Central memory CD8-positive, alpha-beta T cell (primary cell): ENCODE results near the gene SCAPER.

Experiments used
- ATAC-seq: fragments of 150-1000 bp; cut with Tn5 transposase; replicated peaks from 2 replicates; pipeline ENCODE4 v1.10.0; 2022; ENCODE audit warnings: mild to moderate bottlenecking, moderate FRiP score, moderate number of reproducible peaks; ENCODE audit not compliant: poor library complexity, severe bottlenecking; ENCODE audit errors: extremely low read depth
- DNase-seq, 2 donors: peaks; one replicate each; pipeline ENCODE4 v3.0.0; 2021; ENCODE audit warnings: low spot score in 2 of 2
- H3K27ac Mint-ChIP-seq: one replicate; pipeline ENCODE4 v1.8.0; 2022; ENCODE audit warnings: low read depth, mild to moderate bottlenecking, moderate library complexity, mixed read lengths
- H3K27me3 Mint-ChIP-seq: one replicate; pipeline ENCODE4 v1.8.0; 2022; ENCODE audit warnings: mixed read lengths
- H3K36me3 Mint-ChIP-seq: one replicate; pipeline ENCODE4 v1.8.0; 2022; ENCODE audit warnings: mild to moderate bottlenecking, moderate library complexity, mixed read lengths; ENCODE audit not compliant: insufficient read depth
- H3K4me1 Mint-ChIP-seq: one replicate; pipeline ENCODE4 v1.8.0; 2022; ENCODE audit warnings: mixed read lengths
- H3K4me3 Mint-ChIP-seq: one replicate; pipeline ENCODE4 v1.8.0; 2022; ENCODE audit warnings: mild to moderate bottlenecking, moderate library complexity, mixed read lengths
- H3K9me3 Mint-ChIP-seq: one replicate; pipeline ENCODE4 v1.8.0; 2022; ENCODE audit warnings: mixed read lengths

The SCAPER gene

GRCh38 chr15:76625267-76625666 is 279.9 kb downstream of the SCAPER start:
- Mint-ChIP-seq H3K27ac (no peak overlapping the region), H3K4me1 (no peaks in the 10 kb centered on the region), H3K36me3 (no peaks in the 10 kb centered on the region), H3K27me3 (no peaks in the 10 kb centered on the region), H3K9me3 (no peaks in the 10 kb centered on the region), H3K4me3 (no peak overlapping the region)
- ATAC-seq (no peak), DNase-seq (no peak)

DNA sequence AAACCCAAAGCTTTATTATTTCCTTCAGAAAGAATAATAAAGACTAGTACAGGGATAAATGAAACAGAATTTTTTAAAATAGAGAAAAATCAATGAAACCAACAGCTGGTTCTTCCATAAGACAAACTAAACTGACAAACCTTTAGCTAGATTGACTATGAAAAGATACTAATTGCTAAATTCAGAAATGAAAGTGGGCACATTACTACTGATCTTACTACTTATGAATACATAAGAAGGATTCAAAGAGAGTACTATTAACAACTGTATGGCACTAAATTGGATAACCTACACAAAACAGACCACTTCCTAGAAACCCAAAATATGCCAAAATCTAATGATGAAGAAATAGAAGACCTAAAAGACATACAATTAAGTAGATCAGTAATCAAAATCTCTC is 290.4 kb downstream of the SCAPER start:
- Mint-ChIP-seq H3K4me1 (peaks cover 6% of the 10 kb centered on the region), H3K27me3 (no peaks in the 10 kb centered on the region), H3K27ac (peak overlapping the region; percentile 30), H3K9me3 (peaks cover 8% of the 10 kb centered on the region), H3K4me3 (no peak overlapping the region), H3K36me3 (peaks cover 6% of the 10 kb centered on the region)
- ATAC-seq = no peak
- no peak for DNase-seq

DNA sequence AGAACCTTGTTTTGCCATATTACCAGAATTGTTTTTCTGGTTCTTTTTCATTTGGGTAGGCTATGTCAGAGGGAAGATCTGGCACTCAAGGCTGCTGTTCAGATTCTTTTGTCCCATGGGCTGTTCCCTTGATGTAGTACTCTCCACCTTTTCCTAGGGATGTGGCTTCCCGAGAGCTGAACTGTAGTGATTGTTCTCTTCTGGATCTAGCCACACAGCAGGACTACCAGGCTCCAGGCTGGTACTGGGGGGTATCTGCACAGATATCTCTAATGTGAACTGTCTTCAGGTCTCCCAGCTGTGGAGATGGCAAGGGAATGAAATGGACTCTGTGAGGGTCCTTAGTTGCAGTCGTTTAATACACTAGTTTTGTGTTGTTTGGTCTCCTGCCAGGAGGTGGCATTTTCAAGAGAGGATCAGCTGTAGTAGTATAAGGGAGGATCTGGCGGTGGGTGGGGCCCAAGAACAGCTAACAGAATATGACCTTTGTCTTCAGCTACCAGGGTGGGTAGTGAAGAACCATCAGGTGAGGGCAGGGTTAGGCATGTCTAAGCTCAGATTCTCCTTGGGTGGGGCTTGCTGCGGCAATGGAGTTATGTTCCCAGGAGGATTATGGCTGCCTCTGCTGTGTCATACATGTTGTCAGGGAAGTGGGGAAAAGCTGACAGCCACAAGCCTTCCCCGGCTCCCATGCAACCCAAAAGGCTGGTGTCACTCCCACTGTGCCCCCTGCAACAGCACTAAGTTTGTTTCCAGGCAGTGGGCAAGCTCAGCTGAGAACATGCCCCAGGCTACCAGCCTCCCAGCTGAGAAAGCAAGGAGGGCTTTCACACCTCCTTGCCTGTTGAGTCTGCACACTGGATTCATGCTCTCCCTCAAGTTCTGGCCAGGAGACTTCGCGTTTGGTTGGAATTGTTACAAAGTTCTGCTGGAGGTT is 316.1 kb downstream of the SCAPER start:
- ATAC-seq (no peak), DNase-seq (no peak)
- no peak overlapping the region for H3K4me3 Mint-ChIP-seq
- H3K9me3 Mint-ChIP-seq = no peaks in the 10 kb centered on the region
- no peaks in the 10 kb centered on the region for H3K27me3 Mint-ChIP-seq
- H3K27ac Mint-ChIP-seq = no peak overlapping the region
- H3K4me1 Mint-ChIP-seq = no peaks in the 10 kb centered on the region
- H3K36me3 Mint-ChIP-seq = no peaks in the 10 kb centered on the region

DNA sequence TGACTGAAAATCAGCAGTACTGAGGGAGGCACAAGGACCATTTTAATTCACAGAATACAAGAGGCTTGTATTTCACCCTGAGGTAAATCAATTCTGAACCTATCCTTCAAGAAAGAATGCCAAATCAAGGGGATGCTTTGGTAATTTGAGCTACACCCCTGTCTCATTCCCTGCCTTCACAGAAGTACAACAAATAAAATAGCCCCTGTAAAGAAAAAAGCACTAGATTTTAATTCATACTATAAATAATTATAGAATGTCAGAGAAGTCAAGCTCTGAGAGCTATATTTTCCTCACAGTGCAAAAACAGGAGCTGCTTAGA is 319.6 kb downstream of the SCAPER start:
- no peaks in the 10 kb centered on the region for H3K36me3 Mint-ChIP-seq
- ATAC-seq = no peak
- no peaks in the 10 kb centered on the region for H3K27me3 Mint-ChIP-seq
- no peaks in the 10 kb centered on the region for H3K4me1 Mint-ChIP-seq
- no peak overlapping the region for H3K4me3 Mint-ChIP-seq
- no peaks in the 10 kb centered on the region for H3K9me3 Mint-ChIP-seq
- DNase-seq = no peak
- no peak overlapping the region for H3K27ac Mint-ChIP-seq

- Mint-ChIP-seq H3K9me3 (no peaks in the 10 kb centered on the region), H3K36me3 (no peaks in the 10 kb centered on the region)
- ATAC-seq = no peak
Observed at GRCh38 chr15:76584868-76585575, 320.1 kb downstream of the SCAPER start.

GRCh38 chr15:76582550-76582949 is 322.6 kb downstream of the SCAPER start:
- ATAC-seq = no peak
- H3K9me3 Mint-ChIP-seq = no peaks in the 10 kb centered on the region
- no peak overlapping the region for H3K27ac Mint-ChIP-seq
- H3K4me3 Mint-ChIP-seq = no peak overlapping the region
- DNase-seq = no peak
- peaks cover 16% of the 10 kb centered on the region for H3K4me1 Mint-ChIP-seq
- no peaks in the 10 kb centered on the region for H3K27me3 Mint-ChIP-seq
- no peaks in the 10 kb centered on the region for H3K36me3 Mint-ChIP-seq

More at GRCh38 chr15:76584868-76585575, 320.1 kb downstream of the SCAPER start:
- Mint-ChIP-seq H3K4me1 (no peaks in the 10 kb centered on the region), H3K27ac (no peak overlapping the region), H3K4me3 (no peak overlapping the region), H3K27me3 (no peaks in the 10 kb centered on the region)
- no peak for DNase-seq

- H3K27me3 Mint-ChIP-seq = no peaks in the 10 kb centered on the region
- H3K27ac Mint-ChIP-seq = no peak overlapping the region
- H3K36me3 Mint-ChIP-seq = no peaks in the 10 kb centered on the region
- no peak overlapping the region for H3K4me3 Mint-ChIP-seq
- no peaks in the 10 kb centered on the region for H3K9me3 Mint-ChIP-seq
- peaks cover 16% of the 10 kb centered on the region for H3K4me1 Mint-ChIP-seq
- no peak for DNase-seq
- ATAC-seq = no peak
Observed at GRCh38 chr15:76577879-76578512, 327.1 kb downstream of the SCAPER start.

GRCh38 chr15:76576523-76577279 is 328.4 kb downstream of the SCAPER start:
- Mint-ChIP-seq H3K27me3 (no peaks in the 10 kb centered on the region), H3K4me3 (no peak overlapping the region), H3K27ac (peak overlapping the region; percentile 66), H3K4me1 (peaks cover 16% of the 10 kb centered on the region), H3K36me3 (peaks cover 2% of the 10 kb centered on the region), H3K9me3 (no peaks in the 10 kb centered on the region)
- no peak for ATAC-seq
- no peak for DNase-seq

DNA sequence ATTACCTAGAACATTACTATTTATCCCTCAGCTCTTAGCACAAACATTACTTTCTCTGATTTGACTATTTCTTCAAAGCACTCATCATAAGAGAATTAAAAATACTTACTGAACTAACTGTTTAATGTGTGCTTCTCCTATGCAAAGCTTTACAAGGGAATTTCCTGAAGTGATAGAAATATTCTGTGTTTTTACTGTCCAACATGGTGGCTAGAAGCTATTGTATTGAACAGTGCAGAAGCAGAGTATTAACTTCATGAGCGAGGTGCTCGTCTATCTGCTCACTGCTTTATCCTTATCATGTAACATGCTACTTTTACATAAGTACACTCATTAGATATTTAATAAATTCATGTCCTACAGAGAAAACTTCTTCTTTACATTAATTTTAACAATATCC is 329.5 kb downstream of the SCAPER start:
- no peaks in the 10 kb centered on the region for H3K9me3 Mint-ChIP-seq
- H3K36me3 Mint-ChIP-seq = peaks cover 4% of the 10 kb centered on the region
- ATAC-seq (no peak), DNase-seq (no peak)
- H3K4me1 Mint-ChIP-seq = peaks cover 16% of the 10 kb centered on the region
- H3K4me3 Mint-ChIP-seq = no peak overlapping the region
- H3K27ac Mint-ChIP-seq = no peak overlapping the region
- no peaks in the 10 kb centered on the region for H3K27me3 Mint-ChIP-seq

GRCh38 chr15:76575274-76575673 is 329.9 kb downstream of the SCAPER start:
- DNase-seq (no peak), ATAC-seq (no peak)
- H3K27ac Mint-ChIP-seq = no peak overlapping the region
- H3K36me3 Mint-ChIP-seq = peaks cover 4% of the 10 kb centered on the region
- H3K9me3 Mint-ChIP-seq = peaks cover under 1% of the 10 kb centered on the region
- H3K4me1 Mint-ChIP-seq = peaks cover 16% of the 10 kb centered on the region
- H3K4me3 Mint-ChIP-seq = no peak overlapping the region
- H3K27me3 Mint-ChIP-seq = no peaks in the 10 kb centered on the region

- H3K36me3 Mint-ChIP-seq = peaks cover 4% of the 10 kb centered on the region
- no peak overlapping the region for H3K27ac Mint-ChIP-seq
- no peaks in the 10 kb centered on the region for H3K27me3 Mint-ChIP-seq
- no peak for DNase-seq
- H3K4me1 Mint-ChIP-seq = peaks cover 4% of the 10 kb centered on the region
- no peak for ATAC-seq
- no peak overlapping the region for H3K4me3 Mint-ChIP-seq
- H3K9me3 Mint-ChIP-seq = peaks cover 5% of the 10 kb centered on the region
Observed at GRCh38 chr15:76572983-76573314, 332.2 kb downstream of the SCAPER start.

- no peaks in the 10 kb centered on the region for H3K4me1 Mint-ChIP-seq
- peaks cover 5% of the 10 kb centered on the region for H3K9me3 Mint-ChIP-seq
- H3K36me3 Mint-ChIP-seq = peaks cover 1% of the 10 kb centered on the region
- H3K4me3 Mint-ChIP-seq = no peak overlapping the region
- DNase-seq (no peak), ATAC-seq (no peak)
- no peak overlapping the region for H3K27ac Mint-ChIP-seq
- no peaks in the 10 kb centered on the region for H3K27me3 Mint-ChIP-seq
Observed at GRCh38 chr15:76566276-76566675, 338.9 kb downstream of the SCAPER start.
